Measurements from ENCODE around the gene HEXIM2.

Gene HEXIM2

GRCh38 chr17:45145035-45145389, 16.7 kb upstream of the HEXIM2 start:
- DNase-seq, result no peak

GRCh38 chr17:45146166-45146565, 15.5 kb upstream of the HEXIM2 start:
- no peak for DNase-seq

DNA sequence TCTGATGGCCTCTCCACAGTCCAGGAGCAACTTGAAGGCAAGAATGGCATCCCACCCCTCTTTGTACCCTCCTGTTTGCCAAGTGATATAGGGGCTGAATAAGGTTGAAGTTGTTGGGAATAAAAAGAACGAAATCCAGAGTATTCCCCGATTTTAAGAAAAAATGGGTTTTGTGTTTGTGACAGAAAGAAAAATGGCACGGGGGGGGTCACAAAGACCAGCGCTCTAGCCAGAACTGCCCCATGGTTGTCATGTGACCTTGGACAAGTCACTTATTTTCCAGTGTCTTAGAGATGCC, 15.1 kb upstream of the HEXIM2 start:
- DNase-seq, result no peak

GRCh38 chr17:45146890-45147580, 14.6 kb upstream of the HEXIM2 start:
- peak; percentile 91 for DNase-seq

DNA sequence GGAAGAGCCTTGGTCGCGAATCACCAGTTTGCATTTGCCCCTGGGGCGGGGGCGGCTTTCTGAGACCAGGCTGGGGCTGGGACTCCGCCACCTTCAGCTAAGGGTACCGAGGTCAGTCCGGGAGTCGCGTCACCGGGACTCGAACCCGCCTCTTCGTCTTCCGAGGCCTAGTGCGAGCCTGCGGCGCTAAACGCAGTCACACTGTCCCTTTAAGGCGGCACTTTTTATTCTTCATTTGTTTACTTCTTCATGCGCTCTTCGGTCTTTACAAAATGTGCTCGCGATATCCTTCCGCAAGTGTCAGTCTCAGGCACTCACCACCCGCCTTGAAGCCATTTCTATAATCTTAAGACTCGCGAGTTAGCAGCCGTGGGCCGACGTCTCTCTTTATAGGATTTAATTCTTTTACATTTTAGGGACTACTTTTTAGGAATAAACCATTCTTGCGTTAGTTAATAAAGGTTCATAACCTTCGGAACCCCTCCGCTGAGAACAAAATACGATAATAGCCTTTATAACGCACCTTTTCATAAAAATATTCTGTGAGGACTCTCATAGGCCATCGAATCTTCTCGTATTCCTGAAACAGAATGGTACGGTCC, 14.0 kb upstream of the HEXIM2 start:
- DNase-seq, result peak; percentile 91

DNA sequence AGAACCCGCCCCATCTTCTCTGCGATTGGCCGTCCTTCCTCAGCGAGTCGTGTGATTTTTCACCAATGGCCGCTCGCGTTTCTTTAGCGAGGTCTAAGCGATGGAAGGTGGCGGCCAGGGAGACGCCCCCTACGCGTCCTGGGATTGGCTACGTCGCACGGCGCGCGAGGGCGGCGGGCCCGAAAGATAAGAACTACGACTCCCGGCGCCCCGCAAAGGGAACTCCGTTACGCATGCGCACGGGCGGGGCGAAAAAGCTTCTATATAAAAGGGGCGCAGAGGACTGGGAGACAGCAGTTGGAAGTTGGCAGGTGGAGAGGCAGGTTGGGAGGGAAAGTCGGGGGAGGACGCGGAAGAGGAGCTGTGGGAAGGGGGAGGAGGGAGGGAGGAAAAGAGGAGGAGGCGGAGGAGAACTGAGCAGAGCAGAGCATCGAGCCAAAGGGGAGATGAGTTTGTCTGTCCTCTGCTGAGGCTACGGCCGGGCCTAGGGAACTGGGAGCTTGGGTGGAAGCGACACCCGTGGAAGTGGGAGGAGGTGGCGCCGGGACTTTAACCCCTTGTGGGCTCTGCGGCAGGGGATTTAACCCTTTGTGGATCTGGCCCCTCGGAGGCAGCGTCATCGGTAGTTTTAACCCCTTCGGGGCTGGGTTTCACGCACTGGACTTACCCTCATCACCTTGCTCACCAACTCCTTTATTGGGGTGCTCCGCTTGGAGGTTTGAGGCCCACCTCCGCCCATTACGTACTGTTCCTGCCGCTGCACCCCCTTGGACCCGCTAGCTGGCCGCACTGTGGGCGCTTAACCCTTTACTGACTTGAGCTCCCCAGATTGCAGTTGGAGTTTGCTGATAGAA, 13.3 kb upstream of the HEXIM2 start, which contains the start of gene HEXIM1:
HEXIM1 (plus strand) TSS at position 293 of the 854 bp plus-strand sequence. CDS start 716 bp downstream, outside the sequence.
- DNase-seq, result peak; percentile 98

DNA sequence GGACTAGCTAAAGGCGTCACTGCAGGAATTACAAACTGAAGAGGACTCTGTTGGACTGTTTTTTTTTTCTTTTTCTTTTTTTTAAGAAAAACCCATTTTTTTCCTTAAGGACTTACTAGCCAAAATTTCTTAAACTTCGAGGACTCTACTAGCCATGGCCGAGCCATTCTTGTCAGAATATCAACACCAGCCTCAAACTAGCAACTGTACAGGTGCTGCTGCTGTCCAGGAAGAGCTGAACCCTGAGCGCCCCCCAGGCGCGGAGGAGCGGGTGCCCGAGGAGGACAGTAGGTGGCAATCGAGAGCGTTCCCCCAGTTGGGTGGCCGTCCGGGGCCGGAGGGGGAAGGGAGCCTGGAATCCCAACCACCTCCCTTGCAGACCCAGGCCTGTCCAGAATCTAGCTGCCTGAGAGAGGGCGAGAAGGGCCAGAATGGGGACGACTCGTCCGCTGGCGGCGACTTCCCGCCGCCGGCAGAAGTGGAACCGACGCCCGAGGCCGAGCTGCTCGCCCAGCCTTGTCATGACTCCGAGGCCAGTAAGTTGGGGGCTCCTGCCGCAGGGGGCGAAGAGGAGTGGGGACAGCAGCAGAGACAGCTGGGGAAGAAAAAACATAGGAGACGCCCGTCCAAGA, 12.5 kb upstream of the HEXIM2 start:
- peak; percentile 68 for DNase-seq

DNA sequence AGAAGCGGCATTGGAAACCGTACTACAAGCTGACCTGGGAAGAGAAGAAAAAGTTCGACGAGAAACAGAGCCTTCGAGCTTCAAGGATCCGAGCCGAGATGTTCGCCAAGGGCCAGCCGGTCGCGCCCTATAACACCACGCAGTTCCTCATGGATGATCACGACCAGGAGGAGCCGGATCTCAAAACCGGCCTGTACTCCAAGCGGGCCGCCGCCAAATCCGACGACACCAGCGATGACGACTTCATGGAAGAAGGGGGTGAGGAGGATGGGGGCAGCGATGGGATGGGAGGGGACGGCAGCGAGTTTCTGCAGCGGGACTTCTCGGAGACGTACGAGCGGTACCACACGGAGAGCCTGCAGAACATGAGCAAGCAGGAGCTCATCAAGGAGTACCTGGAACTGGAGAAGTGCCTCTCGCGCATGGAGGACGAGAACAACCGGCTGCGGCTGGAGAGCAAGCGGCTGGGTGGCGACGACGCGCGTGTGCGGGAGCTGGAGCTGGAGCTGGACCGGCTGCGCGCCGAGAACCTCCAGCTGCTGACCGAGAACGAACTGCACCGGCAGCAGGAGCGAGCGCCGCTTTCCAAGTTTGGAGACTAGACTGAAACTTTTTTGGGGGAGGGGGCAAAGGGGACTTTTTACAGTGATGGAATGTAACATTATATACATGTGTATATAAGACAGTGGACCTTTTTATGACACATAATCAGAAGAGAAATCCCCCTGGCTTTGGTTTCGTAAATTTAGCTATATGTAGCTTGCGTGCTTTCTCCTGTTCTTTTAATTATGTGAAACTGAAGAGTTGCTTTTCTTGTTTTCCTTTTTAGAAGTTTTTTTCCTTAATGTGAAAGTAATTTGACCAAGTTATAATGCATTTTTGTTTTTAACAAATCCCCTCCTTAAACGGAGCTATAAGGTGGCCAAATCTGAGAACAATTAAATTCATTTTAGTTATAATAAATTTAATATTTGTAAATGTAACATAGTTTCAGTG, 11.7 kb upstream of the HEXIM2 start:
- DNase-seq, result peak; percentile 68

- no peak for DNase-seq
Observed at GRCh38 chr17:45150911-45151809, 10.5 kb upstream of the HEXIM2 start.

DNA sequence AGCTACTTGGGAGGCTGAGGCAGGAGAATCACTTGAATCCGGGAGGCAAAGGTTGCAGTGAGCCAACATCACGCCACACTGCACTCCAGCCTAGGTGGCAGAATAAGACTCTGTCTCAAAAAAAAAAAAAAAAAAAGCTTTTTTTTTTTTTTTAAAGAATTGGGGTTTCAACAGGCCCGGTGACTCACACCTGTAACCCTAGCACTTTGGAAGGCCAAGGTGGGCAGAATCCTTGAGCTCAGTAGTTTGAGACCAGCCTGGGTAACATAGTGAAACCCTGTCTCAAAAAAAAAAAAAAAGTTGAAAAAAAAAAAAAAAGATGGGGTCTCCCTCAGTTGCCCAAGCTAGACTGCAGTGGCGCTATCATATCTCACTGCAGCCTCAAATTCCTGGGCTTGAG, 6.6 kb upstream of the HEXIM2 start:
- no peak for DNase-seq

DNA sequence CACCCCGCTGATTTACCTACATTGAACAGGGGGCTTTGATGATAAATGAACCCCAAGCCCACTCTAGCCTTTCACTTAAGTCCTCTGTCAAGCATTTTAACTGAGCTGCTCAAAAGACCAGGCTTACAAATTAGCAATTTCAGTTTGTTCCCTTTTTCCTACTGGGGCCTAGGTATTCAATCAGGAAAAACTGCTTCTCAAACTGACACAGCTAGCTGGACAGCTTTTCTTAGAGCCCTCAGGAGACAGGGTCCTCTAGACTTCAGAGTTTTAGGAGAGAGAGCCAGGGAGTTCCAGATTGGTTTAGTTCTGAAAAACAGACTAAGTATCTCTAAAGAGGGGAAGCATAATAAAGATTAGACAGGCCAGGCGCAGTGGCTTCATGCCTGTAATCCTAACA, 6.2 kb upstream of the HEXIM2 start:
- no peak for DNase-seq

DNA sequence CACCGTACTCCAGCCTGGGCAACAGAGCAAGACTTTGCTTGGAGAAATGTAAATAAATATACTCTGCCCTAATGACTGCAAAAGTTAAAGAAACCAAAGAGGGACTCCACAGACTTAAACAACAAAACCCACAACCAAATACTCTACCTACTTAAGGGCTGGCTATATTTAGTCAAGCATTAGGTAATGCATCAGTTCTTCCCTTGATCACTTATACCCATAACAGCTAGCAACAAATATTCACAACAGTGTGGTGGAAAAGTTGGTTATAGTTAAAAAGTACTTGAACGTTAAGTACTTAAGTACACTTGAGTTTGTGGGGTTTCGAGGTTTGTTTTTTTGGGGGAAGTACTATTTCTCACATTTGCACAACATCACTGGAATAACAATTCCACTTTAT, 5.4 kb upstream of the HEXIM2 start:
- DNase-seq, result no peak

DNA sequence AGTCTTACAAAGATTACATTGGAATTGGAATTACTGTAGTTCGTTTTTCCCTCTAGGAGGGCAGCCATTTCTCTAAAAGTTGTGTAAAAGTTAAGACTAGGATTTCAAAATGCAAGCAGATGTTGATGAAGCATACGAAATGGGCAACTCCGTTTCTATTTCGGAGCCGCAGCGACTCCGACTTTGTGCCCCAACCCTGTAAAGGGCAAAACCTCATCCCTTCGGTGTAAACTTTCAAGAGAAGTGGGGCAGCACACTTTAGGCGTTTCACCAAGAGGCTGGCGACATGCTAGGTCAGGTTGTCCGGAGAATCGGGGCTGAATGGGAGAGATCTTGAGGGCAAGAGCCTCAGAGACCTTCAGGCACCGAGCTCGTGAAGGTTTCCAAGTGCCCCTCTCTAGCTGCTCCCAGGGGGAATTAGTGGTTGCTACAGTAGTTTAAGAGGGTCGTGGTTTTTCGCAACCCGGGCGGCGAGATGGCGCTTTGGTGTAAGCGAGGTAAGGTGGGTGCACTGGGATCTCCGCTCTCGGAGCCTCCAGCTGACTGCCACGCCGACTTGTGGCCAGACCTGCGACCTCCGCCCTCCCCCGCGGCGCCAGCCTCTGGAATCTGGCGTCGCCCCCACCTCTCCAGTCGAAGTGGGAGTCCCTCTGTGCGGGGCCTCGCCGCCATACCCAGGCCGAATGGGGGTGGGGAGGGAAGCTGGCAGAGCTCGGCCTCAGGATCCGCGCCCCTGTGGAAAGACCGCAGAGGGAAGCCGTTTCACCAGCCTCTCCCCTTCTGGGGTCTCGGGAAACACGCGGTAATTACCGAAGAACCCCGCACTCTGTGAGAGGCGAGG, 1.0 kb upstream of the HEXIM2 start:
- no peak for DNase-seq

DNA sequence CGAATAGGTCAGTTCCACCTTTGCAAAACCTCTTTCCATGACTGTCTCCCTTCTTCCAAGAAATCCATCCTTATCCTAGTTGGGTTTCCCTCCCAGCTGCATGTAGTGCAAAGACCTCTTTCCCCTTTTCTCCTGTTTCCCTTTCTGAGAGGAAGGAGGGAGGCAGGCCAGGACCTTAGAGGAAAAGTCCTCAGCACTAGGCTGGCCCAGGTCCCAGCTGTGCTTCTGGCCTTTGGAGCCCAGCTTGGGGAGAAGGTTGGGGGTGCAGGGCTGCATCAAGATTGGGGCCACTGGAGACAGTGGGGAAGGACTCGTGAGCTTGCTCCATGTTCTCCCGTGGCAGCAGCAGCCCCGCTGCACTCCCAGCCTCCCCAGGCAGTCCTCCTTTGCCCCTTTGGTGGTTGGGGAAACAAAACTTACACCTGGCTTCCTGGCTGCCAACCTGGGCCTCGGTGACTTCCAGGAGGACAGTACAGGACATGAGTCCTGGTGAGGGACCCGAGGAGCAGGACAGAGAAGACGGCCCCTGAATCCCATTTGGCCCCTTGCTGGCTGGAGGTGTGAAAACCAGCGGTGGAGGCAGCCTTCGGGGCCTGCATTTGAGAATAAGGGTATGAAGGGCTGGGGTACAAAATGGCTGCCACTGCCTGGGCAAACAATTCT, 481 bp downstream of the HEXIM2 start:
- no peak for DNase-seq

- DNase-seq, result no peak
Observed at GRCh38 chr17:45164734-45165269, 3.1 kb downstream of the HEXIM2 start.

DNA sequence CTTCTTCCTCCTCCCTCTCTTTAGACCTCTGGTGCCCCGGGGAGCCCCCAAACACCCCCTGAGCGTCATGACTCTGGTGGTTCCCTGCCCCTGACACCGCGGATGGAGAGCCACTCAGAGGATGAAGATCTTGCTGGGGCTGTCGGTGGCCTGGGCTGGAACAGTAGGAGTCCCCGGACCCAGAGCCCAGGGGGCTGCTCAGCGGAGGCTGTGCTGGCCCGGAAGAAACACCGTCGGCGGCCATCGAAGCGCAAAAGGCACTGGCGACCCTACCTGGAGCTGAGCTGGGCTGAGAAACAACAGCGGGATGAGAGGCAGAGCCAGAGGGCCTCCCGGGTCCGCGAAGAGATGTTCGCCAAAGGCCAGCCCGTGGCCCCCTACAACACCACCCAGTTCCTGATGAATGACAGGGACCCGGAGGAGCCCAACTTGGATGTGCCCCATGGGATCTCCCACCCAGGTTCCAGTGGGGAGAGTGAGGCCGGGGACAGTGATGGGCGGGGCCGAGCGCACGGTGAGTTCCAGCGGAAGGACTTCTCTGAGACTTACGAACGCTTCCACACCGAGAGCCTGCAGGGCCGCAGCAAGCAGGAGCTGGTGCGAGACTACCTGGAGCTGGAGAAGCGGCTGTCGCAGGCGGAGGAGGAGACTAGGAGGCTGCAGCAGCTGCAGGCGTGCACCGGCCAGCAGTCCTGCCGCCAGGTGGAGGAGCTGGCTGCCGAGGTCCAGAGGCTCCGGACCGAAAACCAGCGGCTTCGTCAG, 7.5 kb downstream of the HEXIM2 start:
- DNase-seq, result no peak

DNA sequence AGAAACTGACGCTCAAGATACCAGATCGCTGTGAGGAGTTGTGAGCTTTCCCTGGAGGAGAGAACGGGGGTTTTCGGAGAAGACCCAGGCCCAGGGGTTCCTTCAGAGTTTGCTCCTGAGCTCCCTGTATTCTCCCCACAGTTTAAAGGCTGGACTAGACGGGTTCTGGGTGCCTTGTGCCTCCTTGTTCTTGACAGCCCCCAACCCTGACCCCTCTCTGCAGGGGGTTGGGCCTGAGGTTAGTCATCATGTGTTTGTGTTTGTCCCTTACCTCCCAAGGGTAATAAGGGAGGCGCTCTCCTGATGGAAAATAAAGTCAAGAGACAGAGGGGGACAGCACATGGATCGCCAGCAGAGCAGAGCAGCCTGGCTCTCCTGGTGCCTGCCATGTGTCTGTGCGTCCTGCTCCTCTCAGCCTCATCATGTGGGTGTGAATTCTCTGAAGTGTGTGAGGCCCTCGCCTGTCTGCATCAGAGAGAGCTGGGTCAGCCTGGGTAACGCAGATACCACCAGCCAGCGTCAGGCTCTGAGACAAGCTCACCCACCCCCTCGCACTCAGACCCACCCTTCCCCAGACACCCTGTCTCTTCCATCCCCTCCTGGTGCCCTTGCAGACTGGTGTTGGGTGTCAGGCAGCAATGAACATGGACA, 8.7 kb downstream of the HEXIM2 start:
- no peak for DNase-seq

DNA sequence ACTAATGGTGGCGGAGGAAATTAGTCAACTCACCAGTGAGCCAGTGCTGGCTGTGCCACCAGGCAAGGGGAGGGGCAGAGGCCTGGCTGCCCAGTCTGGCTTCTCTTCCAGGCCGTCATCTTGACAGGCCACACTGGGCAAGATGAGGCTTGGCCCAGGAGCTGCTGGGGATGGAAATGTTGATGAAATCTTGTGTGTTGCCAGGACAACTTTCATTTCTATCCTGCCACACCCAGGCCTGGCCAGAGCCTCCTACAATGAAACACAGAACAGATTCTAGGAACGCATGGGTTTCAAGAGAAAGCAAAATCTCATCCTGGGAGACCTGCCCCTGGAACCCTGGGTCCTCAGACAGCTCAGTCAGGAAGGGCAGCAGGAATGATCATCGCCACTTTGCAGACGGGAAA, 9.3 kb downstream of the HEXIM2 start:
- no peak for DNase-seq

Measured in KG1 (cell line).